Measurements from ENCODE around the gene DOCK2.
"Not testable (repeated sequence)": the region's sequence is repeated elsewhere in the genome, so short reads cannot be mapped to it uniquely, and the experiment has no call there.

DOCK2 gene

DNA sequence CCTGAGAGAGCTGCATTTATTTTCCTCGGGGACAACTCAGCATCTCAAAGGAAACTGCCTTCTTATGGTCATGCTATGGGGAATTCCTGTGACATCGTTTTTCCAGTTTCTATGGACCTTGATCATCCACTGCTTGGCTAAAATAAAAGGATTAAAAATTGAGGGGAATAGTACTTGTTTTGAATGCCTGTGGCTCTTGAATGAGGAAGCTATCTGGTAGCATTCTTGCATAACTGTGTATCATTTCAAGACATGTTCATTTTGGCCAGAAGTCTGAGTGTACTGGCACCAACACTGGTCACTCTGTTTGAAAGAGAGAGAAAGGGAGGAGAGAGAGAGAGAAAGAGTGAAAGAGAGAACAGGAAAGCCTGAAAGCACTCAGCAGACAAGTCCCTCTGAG is 116.7 kb downstream of the DOCK2 start:
- no peak for DNase-seq (ENCODE audit: low read depth in 1 of 2, low spot score in 1 of 2)

DNA sequence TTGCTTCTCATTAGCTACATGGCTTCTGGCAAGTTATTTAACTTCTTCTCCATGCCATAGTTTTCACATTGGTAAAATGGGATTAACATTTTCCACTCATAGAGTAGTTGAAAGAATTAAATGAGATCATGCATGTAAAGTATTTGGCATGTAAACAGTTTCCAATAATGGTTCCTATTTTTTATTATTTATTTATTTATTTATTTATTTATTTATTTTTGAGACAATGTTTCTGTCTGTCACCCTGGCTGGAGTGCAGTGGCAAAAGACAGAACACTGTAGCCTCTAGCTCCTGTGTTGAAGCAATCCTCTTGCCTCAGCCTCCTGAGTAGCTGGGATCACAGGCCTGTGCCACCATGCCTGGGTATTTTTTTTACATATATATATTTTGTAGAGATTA is 117.7 kb downstream of the DOCK2 start:
- DNase-seq (ENCODE audit: low read depth in 1 of 2, low spot score in 1 of 2), result no peak

DNA sequence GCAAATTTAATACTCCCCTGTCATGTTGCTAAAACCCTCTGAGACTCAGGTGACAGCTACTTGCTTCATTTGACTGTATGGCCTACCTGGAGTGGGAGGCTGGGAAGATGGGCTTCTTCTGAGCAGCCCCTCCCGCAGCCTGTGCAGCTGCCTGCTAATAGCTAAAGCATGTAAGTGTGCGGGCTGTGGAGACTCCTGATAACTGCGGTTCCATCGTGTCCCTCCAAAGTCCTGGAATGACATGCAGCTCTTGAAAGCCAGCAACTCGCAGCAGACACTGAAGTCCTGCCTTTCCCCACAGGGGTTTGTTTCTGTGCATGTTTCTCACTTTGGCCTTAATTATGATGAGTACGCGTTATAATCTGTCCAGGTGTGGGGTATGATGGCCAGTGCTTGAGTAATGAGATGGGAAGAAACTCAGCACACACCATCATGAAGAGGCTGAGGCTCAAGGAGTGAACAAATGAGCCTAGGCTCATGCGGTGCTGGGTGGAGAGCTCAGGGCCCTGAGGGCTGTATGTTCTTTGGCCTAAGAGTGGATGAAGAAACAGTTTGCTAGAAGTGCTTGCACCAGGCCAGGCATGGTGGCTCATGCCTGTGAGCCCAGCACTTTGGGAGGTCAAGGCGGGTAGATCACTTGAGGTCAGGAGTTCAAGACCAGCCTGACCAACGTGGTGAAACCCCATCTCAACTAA is 119.1 kb downstream of the DOCK2 start:
- no peak for DNase-seq (ENCODE audit: low read depth in 1 of 2, low spot score in 1 of 2)

DNA sequence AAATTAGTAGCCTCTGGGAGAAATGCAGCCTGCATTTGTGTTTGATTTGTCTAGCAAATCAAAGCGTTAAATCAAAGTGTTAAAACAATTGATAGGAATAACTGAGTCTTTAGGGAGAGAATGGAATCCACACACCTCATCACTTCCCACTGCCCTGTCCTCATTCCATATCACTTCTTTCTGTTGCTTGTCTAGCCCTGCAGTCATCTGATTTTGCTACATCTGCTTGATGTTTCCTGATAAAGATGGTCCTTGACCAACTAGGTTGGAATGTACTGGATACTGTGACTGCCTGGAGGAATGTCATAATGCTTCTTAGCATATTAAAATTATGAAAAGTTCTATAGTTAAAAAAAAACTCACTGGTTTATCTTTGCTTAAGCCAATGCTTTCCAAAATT is 119.9 kb downstream of the DOCK2 start:
- DNase-seq (ENCODE audit: low read depth in 1 of 2, low spot score in 1 of 2), result no peak

DNA sequence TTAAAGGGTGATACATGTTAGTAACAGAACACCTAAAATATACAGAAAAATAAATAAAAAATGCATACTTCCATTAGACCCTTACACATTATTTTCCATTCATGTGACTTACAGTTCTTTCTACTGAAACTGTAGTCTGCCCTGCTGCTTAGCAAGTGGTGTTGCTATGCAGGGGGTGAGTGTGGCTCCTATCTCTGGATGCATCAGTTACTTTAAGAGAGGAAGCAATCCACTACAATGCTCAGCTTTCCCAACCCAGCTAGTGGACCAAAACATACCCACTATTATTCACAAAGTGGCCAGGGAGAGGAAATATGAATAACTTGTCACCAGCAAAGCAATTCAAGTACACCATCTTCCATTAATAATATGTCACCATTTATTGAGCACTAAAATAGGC is 121.8 kb downstream of the DOCK2 start:
- DNase-seq (ENCODE audit: low read depth in 1 of 2, low spot score in 1 of 2), result no peak

DNA sequence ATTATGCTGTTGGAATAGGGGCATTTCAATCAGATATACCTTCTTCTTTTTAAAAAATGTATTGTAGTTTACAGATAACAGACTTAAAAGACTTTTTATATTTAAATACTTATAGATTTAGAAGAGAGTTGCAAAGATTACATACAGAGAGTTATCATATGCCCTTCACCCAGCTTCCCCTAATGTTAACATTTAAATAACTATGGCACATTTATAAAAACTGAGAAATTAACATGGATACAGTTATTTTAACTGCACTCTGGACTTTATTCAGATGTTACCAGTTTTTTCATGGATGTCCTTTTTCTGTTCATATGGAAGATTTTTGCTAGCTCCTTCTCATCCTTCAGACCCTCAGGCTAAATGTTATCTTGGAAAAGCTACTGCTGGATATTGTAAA is 123.2 kb downstream of the DOCK2 start:
- DNase-seq (ENCODE audit: low read depth in 1 of 2, low spot score in 1 of 2), result no peak

DNA sequence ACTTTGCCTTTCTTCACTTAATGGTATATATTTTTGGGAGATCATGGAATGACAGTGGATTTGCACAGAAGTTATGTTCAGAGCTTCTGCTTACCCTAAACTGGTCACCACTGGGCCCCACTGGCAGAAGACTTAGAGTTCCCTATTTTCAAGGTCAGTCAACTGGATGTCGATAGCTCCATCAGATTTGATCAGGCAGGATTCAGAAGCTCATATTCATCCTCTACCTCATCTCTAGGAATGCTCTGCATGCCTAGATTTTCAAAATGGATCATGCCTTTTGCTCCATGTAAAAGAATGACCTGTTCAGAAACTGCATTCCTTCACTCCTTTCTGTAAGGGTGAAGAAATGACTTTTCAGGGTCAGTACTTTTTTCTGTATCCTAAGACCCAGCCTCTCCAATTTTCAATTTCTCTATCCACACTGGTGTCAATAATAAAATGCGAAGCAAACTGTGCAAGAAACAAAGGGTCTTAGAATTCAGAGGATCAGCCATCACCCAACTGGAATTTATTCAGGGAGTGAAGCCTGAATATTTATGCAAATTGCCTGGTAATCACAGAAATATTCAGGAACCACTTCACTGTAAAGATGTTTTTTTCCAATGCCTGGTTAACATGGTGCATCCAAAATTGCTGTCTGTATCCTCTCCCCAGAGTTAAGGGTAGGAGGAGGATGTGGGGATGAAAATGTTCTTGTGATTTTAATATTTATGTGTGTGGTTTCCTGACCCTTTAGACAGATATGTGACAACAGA is 125.4 kb downstream of the DOCK2 start:
- DNase-seq (ENCODE audit: low read depth in 1 of 2, low spot score in 1 of 2), result no peak

DNA sequence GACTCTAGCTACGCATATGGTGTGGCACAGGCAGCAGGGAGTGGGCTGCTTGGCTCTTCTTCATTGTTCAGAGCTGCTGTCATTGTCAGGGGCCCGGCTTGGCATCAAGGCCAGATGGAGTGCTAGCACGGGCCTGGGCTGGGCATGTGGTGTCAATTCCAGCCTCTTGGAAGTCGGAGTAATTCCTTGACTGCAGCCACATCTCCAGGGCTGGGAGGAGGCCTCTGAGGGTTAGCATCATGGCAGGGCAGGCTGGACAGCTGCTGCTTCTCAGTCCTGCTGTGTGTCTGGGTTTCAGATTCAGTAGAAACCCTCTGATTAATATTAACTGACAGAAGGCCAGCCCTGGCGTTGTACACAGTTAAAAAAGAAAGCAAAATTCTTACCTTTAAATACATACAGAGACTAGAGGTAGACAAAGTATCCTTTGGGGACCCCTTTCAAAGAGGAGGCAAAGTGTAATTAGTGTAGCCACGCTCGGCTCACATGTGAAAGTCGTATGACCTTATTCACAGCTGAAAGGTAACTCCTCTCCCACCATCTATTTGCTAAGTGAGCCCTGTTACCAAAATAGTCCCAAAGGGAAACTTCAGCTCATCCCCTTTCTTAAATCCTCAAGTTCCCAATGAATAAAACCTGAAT is 126.4 kb downstream of the DOCK2 start:
- no peak for DNase-seq (ENCODE audit: low read depth in 1 of 2, low spot score in 1 of 2)

DNA sequence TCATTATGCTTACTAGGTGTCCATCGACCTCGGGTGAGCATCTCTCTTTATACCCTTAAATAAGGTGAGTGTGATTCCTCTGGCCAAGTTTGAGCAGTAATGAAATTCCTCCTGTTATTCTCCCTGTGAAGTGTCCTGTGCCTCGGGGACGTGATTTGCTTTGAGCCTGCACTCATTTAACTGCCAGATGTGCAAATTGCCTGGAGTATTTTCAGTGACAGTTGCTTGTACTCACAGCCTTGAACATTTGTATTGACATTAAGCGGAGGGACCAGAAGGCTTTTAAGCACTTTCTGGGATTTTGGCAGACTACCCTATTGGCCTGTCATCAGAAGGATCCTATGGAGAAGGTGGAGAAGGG is 126.9 kb downstream of the DOCK2 start:
- no peak for DNase-seq (ENCODE audit: low read depth in 1 of 2, low spot score in 1 of 2)

DNA sequence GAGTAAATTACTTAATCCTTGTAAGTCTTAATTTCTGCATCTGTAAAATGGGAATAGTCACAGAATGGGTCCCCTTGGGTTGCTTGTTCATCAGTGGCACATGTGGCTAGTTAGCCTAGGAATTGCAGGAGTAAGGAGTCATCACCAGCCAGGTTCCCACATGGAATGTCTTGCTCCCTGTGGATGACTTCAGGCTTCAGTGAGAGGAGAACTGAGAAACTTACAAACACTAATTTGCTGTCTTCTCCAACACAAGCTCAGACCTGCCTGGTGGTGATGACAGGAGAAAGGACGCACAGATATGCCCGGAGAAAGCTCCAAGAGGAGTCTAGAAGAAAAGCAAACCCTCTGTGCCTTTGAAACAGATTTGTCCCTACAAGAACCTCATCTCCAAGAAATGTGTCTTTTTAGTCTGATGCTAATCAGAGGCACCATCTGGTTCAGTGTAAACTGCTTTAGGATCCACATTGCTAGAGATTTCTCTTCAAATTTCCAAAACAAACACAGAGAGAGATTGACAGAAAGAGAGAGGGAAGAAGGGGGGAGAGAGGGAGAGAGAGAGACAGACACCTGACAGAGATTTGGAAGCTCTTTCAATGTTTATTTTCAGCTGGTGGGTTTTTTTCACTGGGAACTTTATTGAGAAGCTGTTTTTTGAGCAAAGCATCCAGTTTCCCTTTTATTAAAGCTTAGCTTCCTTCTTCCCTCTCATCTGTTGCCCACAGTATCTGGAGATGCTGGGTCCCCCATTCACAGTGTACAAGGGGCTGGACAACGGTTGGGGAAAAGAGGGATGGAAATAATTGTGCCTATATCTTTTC is 128.3 kb downstream of the DOCK2 start:
- DNase-seq (ENCODE audit: low read depth in 1 of 2, low spot score in 1 of 2), result no peak

DNA sequence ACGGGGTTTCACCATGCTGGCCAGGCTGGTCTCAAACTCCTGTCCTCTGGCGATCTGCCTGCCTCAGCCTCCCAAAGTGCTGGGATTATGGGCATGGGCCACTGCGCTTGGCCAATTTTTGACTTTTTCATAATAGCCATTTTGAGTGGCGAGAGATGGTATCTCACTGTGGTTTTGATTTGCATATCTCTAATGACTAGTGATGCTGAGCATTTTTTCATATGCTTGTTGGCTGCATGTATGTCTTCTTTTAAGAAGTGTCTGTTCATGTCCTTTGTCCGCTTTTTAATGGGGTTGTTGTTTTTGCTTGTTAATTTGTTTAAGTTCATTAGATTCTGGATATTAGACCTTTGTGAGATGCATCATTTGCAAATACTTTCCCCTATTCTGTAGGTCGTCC is 129.9 kb downstream of the DOCK2 start:
- not testable (repeated sequence) for DNase-seq (ENCODE audit: low read depth in 1 of 2, low spot score in 1 of 2)

DNA sequence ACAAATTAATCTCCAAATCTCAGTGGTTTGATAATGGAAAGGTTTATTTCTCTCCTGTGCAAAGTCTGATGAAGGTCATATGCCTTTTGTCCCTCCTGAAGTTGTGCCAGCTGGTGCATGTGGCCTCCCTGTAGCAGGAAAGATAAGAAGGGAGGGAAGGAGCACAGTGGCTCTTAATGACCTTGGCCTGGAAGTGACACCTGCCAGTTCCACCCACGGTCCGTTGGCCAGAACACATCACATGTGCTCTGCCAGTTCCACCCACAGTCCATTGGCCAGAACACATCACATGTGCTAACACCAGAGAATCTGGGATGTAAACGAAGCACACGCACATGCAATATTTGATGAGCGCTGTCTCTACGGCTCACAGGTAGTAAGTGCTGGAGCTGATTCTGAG is 130.9 kb downstream of the DOCK2 start:
- DNase-seq (ENCODE audit: low read depth in 1 of 2, low spot score in 1 of 2), result no peak

DNA sequence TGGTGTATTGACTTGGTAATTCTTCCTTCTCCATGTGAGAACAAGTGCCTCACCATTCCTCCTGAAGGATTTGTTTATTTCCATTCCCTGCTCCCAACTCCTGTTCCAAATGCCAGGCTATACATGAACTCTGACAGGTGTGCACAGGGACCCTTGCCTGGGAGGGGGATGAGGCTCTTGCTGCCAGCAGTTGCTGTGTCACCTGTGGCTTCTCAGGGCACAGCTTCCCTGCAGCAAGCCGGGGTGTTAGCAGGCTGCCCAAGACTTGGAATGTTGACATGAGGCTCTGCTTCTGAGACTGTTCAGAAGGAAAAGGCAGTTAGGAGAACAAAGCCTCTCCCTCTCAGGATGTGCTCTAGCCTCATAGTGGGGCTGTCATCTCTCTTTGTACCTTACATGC is 131.3 kb downstream of the DOCK2 start:
- no peak for DNase-seq (ENCODE audit: low read depth in 1 of 2, low spot score in 1 of 2)

DNA sequence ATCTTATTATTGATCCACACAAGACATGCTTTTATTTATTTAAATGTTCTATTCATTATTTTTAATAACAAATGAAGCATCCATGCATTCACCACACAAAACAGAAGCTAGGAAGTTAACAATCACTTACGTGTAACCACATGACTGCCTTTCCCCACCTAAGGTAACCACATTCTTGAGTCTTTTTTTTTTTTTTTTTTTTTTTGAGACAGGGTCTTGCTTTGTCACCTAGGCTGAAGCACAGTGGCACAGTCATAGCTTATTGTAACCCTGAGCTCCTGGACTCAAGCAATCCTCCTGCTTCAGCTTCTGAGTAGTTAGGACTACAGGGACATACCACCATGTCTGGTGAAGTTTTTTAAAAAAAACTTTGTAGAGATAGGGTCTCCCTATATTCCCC is 133.0 kb downstream of the DOCK2 start:
- DNase-seq (ENCODE audit: low read depth in 1 of 2, low spot score in 1 of 2), result no peak

DNA sequence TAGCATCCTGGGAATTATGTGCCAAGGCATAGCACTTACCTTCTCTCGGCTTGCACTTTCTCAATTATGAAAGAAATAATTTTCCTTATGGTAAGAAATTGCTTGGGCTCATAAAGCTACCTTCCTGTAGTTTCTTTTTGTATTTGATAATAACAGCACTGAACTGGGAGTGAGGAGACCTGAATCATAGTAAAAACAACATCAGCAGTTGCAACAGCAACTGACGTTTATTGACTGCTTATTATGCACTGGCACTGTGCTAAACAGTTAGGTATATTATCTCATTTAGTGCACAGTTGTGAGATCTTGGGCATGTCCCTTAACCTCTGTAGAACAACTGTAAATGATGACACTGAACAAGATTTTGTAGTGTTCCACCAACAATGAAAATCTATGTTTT is 135.2 kb downstream of the DOCK2 start:
- no peak for DNase-seq (ENCODE audit: low read depth in 1 of 2, low spot score in 1 of 2)

DNA sequence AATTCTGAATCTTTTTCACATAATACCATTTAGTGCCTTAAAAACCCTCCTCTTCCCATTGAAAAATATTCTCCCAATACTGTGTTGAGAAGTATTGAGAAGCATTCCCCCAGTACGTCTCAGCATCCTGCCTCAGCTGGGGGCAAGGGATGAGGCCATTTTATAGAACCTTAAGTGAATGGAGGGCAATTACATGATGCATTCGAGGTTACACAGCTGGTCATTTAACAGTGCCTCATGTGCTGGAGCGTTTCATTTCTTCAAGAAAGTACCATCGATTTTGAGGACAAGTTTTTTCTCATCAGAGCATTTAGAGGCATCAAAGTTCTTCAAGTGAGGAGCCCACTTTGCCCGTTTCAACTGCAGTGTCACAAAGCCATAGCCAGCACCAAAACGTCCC is 135.6 kb downstream of the DOCK2 start:
- DNase-seq (ENCODE audit: low read depth in 1 of 2, low spot score in 1 of 2), result no peak

DNA sequence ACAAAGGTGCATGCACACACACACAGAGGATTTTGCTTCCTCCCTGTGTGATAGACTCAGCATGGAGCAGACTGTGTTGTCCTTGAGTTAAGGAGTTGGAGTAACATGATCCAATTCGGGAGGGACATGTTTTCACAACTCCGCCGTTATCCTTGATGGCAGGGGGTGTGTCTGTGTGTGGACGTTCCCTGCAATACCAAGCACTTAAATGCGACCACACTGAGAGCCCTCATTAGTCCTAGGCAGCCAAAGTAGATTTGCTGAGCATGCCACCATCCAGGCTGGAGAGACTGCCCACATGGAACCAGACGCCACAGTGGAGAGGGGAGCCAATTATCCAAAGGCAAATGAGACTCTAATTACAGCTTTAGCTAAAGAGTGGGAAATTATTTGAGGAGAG is 140.1 kb downstream of the DOCK2 start:
- no peak for DNase-seq (ENCODE audit: low read depth in 1 of 2, low spot score in 1 of 2)

DNA sequence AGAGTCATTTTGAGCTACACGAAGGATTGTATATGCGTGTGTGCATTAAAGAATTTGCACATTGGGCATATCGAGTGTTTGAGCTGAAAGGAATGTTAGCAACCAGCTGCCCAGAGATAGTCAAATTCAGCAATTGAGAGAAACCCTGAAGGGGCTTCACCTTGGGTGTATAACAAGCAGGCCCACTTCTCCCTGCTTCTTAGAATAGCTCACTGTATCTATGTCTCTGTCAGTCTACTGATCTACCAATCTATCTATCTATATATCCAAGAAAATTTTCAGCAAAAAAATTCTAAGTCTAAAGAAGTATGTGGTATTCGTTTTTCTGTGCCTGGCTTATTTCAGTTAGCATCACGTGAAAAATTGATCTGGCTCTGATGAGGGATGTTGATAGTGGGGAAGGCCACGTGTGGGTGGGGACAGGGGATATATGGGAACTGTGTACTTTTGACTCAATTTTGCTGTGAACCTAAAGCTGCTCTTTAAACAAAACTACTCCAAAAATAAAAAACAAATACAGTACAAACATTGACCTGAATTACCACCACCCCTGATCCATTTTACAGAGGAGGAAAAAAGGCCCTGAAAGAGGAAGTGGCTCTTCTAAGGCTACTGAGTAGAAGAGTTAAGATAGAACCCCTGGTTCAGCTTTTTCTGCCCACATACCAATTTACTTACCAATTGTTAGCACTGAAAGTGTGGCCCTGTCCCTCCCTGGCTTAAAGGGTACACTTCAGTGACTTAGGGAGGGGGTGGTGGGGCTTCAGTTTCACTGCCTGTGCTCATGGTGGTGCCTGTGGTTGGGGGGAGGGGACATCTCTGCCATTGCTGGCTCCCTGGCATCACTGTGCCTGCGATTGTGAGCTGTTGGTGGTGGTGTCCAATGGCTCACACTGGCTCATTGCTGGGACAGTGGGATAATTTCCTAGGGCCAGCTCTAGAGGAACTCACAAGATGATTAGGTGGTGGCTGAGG is 141.8 kb downstream of the DOCK2 start:
- no peak for DNase-seq (ENCODE audit: low read depth in 1 of 2, low spot score in 1 of 2)

DNA sequence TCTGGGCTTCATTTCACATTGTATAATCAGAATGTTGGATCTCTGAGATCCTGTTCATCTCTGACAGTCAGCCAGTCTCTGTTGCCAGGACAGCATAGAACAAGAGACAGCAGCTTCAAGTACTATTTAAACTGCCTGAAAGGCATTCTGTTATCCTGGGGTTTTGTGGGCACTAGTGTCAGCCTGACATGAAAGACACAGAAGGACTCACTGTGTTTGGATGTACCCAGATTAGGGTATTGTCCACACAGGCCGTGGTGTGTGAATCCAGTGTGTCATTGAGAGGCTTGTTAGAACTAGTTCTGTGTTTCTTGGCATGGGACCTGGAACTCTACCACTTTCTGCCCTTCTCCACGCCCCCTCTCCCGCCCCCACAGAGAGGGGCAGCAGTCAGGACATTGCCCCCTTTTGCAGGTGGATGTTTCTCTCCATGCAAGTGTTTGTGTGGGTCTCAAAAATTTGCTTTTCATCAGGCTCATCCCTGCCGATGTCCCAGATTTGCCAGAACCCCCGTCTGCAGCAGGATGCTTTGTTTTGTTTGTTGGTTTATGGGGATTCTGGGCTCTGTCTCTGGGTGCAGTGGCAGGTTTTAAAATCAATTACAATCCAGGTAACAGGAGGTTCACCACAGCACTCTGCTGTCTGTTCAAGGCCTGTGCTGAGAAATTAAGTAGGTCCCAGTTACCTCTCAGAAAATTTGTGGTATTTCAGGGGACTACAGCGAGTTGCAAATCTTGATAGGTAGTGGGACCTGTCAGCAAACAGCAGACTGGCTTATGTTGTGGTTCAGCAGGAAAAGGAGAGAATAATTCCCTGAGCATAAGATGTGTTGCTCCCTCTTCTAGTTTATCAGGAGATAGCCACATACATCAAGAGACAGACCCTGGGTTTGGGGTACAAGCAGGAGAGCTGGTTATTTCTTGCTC is 144.6 kb downstream of the DOCK2 start:
- DNase-seq (ENCODE audit: low read depth in 1 of 2, low spot score in 1 of 2), result no peak
